A549 treated with GW870086 at 1 μM for 4 hours (cell line): ENCODE data around the gene LY6G5B. TPM values are rescaled to one million over a fixed set of nuclear protein-coding genes. Genes with fewer than 3 reads are reported as not detected.

Experiments
- total RNA-seq: library from RNA; stranded (reverse); fragments of 200-300 nt; extraction: Qiagen RNA extraction; gene quantifications from 5 replicates; pipeline ENCODE4 v1.2.3, GENCODE V29; 2022; ENCODE audit warnings: low read depth

The LY6G5B gene
- total RNA-seq, 1 experiment from 2014 or later, result 5.4 TPM

Other genes starting within 250 kb of the LY6G5B start
- gene MICB, start 171.8 kb upstream of the LY6G5B start, total RNA-seq, result 6.2 to 8.4 TPM (median 7.1 TPM) in 5 replicates
- not detected in 5 replicates for gene MCCD1, start 141.0 kb upstream of the LY6G5B start, total RNA-seq
- gene DDX39B, start 128.0 kb upstream of the LY6G5B start, total RNA-seq, result 324 to 377 TPM (median 358 TPM) in 5 replicates
- 0.55 to 1.2 TPM (median 0.83 TPM) in 5 replicates for gene ATP6V1G2, start 123.4 kb upstream of the LY6G5B start, total RNA-seq
- 10.4 to 11.2 TPM (median 11.1 TPM) in 5 replicates for gene NFKBIL1, start 122.4 kb upstream of the LY6G5B start, total RNA-seq
- 0.17 to 0.34 TPM in 2 of 5 replicates, not detected in the others for gene LTA, start 97.7 kb upstream of the LY6G5B start, total RNA-seq
- 0.16 TPM in 1 of 5 replicates, not detected in the others for gene TNF, start 94.4 kb upstream of the LY6G5B start, total RNA-seq
- gene LTB, start 87.6 kb upstream of the LY6G5B start, total RNA-seq, result 0.21 to 0.65 TPM (median 0.29 TPM) in 4 of 5 replicates, not detected in the other
- gene LST1, start 83.7 kb upstream of the LY6G5B start, total RNA-seq, result 0.30 to 0.66 TPM in 2 of 5 replicates, not detected in the others
- gene NCR3, start 77.0 kb upstream of the LY6G5B start, total RNA-seq, result not detected in 5 replicates
- gene AIF1, start 54.7 kb upstream of the LY6G5B start, total RNA-seq, result not detected in 5 replicates
- 66.6 to 89.8 TPM (median 85.0 TPM) in 5 replicates for gene PRRC2A, start 49.3 kb upstream of the LY6G5B start, total RNA-seq
- 114 to 149 TPM (median 138 TPM) in 5 replicates for gene BAG6, start 17.3 kb upstream of the LY6G5B start, total RNA-seq
- 2.6 to 4.5 TPM (median 3.1 TPM) in 5 replicates for gene APOM, start 14.1 kb upstream of the LY6G5B start, total RNA-seq
- gene C6orf47, start 9.2 kb upstream of the LY6G5B start, total RNA-seq, result 10.6 to 12.7 TPM (median 12.1 TPM) in 5 replicates
- 8.2 to 10.4 TPM (median 9.7 TPM) in 5 replicates for gene GPANK1, start 5.0 kb upstream of the LY6G5B start, total RNA-seq
- 167 to 186 TPM (median 177 TPM) in 5 replicates for gene CSNK2B, start 3.9 kb upstream of the LY6G5B start, total RNA-seq
- gene LY6G5C, start 11.1 kb downstream of the LY6G5B start, total RNA-seq, result 1.3 to 2.5 TPM (median 1.7 TPM) in 5 replicates
- gene ABHD16A, start 33.3 kb downstream of the LY6G5B start, total RNA-seq, result 12.8 to 19.4 TPM (median 18.7 TPM) in 5 replicates
- gene LY6G6F, start 36.9 kb downstream of the LY6G5B start, total RNA-seq, result not detected in 5 replicates
- not detected in 5 replicates for gene LY6G6D, start 45.4 kb downstream of the LY6G5B start, total RNA-seq
- 0.14 TPM in 1 of 5 replicates, not detected in the others for gene LY6G6C, start 51.8 kb downstream of the LY6G5B start, total RNA-seq
- not detected in 5 replicates for gene MPIG6B, start 53.4 kb downstream of the LY6G5B start, total RNA-seq
- gene DDAH2, start 59.3 kb downstream of the LY6G5B start, total RNA-seq, result 26.8 to 31.8 TPM (median 27.9 TPM) in 5 replicates
- gene CLIC1, start 66.6 kb downstream of the LY6G5B start, total RNA-seq, result 486 to 498 TPM (median 493 TPM) in 5 replicates
- gene MSH5, start 70.0 kb downstream of the LY6G5B start, total RNA-seq, result 10.5 to 13.8 TPM (median 12.5 TPM) in 5 replicates
- gene SAPCD1, start 92.7 kb downstream of the LY6G5B start, total RNA-seq, result 1.6 to 3.9 TPM (median 3.7 TPM) in 5 replicates
- gene VWA7, start 107.4 kb downstream of the LY6G5B start, total RNA-seq, result 1.2 to 2.0 TPM (median 1.5 TPM) in 5 replicates
- 47.4 to 59.1 TPM (median 53.3 TPM) in 5 replicates for gene VARS1, start 125.8 kb downstream of the LY6G5B start, total RNA-seq
- 52.2 to 66.7 TPM (median 61.9 TPM) in 5 replicates for gene LSM2, start 137.0 kb downstream of the LY6G5B start, total RNA-seq
- gene HSPA1L, start 145.3 kb downstream of the LY6G5B start, total RNA-seq, result 0.82 to 1.5 TPM (median 1.3 TPM) in 5 replicates
- gene HSPA1A, start 145.6 kb downstream of the LY6G5B start, total RNA-seq, result 148 to 264 TPM (median 205 TPM) in 5 replicates
- 116 to 191 TPM (median 162 TPM) in 5 replicates for gene HSPA1B, start 157.8 kb downstream of the LY6G5B start, total RNA-seq
- gene NEU1, start 192.8 kb downstream of the LY6G5B start, total RNA-seq, result 24.9 to 34.9 TPM (median 25.5 TPM) in 5 replicates
- 0.05 to 0.21 TPM in 2 of 5 replicates, not detected in the others for gene SLC44A4, start 209.0 kb downstream of the LY6G5B start, total RNA-seq
- gene EHMT2, start 227.7 kb downstream of the LY6G5B start, total RNA-seq, result 23.1 to 27.6 TPM (median 27.1 TPM) in 5 replicates
- 3.1 to 4.0 TPM (median 3.5 TPM) in 5 replicates for gene ZBTB12, start 232.1 kb downstream of the LY6G5B start, total RNA-seq